Stromal cell of bone marrow (primary cell): ENCODE results near the gene MRLN.
"Not testable (repeated sequence)": the region's sequence is repeated elsewhere in the genome, so short reads cannot be mapped to it uniquely, and the experiment has no call there.

Experiments
- DNase-seq: peaks from one replicate; pipeline ENCODE4 v3.0.0-alpha.2; 2012; ENCODE audit warnings: low read depth

MRLN gene

GRCh38 chr10:59753267-59753666 is at the start of gene MRLN:
Gene MRLN (minus strand): TSS chr10:59753455.
- no peak for DNase-seq

GRCh38 chr10:59801171-59801570 is 47.9 kb upstream of the MRLN start:
- DNase-seq = no peak

- DNase-seq = peak; percentile 48
These were observed 46.2 kb upstream of the MRLN start for GRCh38 chr10:59799421-59799820.

DNA sequence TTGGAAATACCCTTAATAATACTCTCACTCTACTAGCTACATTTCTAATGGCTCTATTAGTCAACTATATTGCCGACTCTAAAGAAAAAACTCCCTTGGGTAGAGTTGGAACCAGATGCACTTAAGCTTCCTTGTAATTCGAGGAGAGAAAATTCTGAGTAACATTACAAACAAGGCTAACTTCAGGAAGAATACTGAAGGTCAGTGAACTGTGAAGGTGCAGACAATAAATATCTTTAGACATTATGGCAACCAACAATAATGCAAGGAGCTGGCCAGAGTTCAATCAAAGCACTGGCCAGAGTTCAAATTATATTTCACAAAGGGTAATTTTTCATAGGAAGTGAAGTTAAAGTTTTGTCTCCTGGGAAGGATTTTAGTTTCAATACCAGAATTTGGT is 40.7 kb upstream of the MRLN start:
- DNase-seq = peak; percentile 13

- no peak for DNase-seq
These were observed 39.6 kb upstream of the MRLN start for GRCh38 chr10:59792812-59793211.

- no peak for DNase-seq
These were observed 38.3 kb upstream of the MRLN start for GRCh38 chr10:59791601-59792000.

- not testable (repeated sequence) for DNase-seq
These were observed 36.8 kb upstream of the MRLN start for GRCh38 chr10:59790080-59790479.

DNA sequence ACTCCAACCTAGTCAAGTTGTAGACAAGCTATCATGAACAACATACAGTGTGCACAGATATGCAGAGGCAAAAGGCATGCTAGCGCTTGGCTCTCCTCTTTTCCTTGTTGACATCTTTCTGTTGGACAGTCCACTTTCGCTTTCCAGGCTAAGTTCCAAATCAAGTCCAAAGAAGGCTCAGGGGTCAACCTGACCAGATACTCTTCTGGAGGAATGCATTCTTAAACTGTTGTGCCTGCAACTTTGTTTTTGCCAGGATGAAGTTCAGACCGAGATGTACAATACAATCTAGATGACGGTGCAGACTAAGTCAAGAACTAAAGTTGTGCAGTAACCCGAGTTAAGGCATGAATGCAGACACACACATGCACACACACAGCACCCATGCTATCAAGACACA is 35.7 kb upstream of the MRLN start:
- DNase-seq = not testable (repeated sequence)

GRCh38 chr10:59787032-59787431 is 33.8 kb upstream of the MRLN start:
- not testable (repeated sequence) for DNase-seq

DNA sequence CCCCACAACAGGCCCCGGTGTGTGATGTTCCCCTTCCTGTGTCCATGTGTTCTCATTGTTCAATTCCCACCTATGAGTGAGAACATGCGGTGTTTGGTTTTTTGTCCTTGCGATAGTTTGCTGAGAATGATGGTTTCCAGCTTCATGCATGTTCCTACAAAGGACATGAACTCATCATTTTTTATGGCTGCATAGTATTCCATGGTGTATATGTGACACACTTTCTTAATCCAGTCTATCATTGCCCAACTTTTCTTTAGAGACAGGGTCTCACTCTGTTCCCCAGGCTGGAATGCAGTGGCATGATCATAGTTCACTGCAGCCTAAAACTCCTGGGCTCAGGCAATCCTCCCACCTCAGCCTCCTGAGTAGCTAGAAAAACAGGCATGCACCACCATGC is 32.2 kb upstream of the MRLN start:
- DNase-seq = not testable (repeated sequence)

DNA sequence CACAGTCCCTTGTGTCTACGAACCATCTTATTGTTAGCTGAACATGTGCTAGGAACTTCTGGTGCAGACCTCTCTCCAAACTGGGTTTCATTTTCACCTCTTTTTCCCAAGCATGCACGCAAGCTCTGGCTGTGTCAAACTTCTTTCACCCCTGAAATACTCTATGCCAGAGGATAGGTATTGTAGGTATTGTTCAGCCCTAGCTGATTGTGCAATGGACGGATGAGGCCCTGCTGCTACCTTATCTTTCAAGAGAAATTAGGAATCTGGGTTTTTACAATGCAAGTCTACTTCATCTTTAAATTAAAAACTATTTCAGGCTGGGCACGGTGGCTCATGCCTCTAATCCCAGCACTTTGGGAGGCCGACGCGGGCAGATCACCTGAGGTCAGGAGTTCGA is 28.3 kb upstream of the MRLN start:
- DNase-seq = no peak

DNA sequence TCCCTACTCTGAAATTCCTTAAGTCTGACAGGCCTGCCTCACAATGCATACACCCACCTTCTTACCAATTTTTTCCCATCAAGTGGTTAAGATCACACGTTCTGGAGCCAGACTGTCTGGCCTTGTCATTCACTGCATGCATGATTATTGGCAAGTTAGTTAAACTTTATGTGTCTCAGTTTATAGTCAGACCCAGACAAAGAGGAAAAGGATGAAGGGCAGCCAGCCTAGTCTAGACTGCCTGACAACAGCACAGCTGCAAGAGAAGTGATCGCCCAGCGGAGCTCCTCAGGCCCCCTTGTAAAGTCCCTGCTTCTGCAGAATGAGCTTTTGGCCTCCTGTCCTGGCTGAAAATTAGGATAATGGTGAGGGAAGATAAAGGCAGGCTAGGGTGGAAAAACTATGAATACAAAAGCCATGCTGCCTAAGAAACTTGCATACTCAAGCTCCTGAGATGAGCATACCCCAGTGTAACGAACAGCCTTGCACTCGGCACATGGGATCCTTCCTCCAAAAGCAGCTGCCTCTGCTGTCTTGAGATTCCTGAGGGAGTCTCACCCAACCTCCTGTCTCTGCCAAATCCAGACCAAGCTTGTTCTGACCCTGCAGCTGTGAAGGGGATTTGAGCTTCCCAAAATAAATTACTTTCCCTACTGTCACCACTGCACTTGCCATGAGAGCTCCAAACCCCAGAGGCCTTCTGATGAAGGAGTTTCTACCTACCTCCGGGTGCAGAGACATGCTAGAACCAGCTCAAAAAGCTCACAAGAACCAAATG is 26.7 kb upstream of the MRLN start:
- peak; percentile 8 for DNase-seq

- DNase-seq = no peak
These were observed 21.2 kb upstream of the MRLN start for GRCh38 chr10:59774451-59774850.

GRCh38 chr10:59773088-59773487 is 19.8 kb upstream of the MRLN start:
- DNase-seq = no peak

- no peak for DNase-seq
These were observed 18.0 kb upstream of the MRLN start for GRCh38 chr10:59771162-59771807.

DNA sequence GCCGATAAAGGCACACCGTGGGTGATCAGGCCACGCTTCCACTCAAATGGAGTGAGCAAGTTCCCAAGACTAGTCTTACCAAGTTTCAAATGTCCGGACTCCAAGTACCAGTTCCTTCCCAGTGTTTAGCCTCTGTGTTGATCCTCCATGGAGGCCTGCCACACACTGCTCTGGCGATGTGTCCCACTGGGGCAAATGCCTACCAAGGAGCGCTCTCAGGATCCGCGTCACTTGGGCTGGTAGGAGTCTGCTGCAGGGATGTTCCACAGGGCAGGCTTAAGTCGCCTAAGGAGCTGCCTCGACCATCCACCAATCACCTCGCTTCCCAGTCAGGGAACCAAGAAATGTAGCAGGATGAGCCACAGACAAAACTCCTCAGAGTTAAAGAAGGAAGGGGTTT is 17.4 kb upstream of the MRLN start:
- no peak for DNase-seq

- DNase-seq = no peak
These were observed 9.2 kb upstream of the MRLN start for GRCh38 chr10:59762505-59762904.

DNA sequence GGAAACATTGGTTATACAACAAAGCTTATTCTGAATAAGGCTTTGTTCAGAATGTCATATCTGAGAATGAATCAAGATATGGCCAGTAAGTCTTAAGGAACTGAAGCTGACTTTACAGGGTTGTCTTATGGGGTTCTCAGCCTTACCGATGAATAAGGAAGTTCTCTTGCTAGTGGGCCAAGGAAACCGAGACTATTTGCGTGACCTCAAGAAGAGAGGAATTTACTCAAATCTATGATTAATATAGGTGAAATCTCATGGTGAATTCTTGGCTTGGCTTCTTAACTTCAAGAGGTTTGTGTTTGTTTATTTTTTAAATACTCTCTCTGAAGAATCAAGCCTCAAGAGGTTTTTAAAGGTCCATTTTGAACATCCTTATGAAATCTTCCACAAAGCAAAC is 4.7 kb upstream of the MRLN start:
- DNase-seq = no peak

- no peak for DNase-seq
These were observed 1.7 kb upstream of the MRLN start for GRCh38 chr10:59754951-59755350.

- DNase-seq = no peak
These were observed 846 bp downstream of the MRLN start for GRCh38 chr10:59752278-59752940.

GRCh38 chr10:59750155-59750945 is 2.9 kb downstream of the MRLN start:
- DNase-seq = no peak

GRCh38 chr10:59748834-59749233 is 4.4 kb downstream of the MRLN start:
- DNase-seq = no peak
